ENCODE data around the gene DNMT3B. TPM values are rescaled to one million over a fixed set of nuclear protein-coding genes. Genes with fewer than 3 reads are reported as not detected.

Gene DNMT3B
- polyA plus RNA-seq, 1 experiment = 1.3 TPM

GRCh38 chr20:32773855-32774254 lies 11.7 kb downstream of the DNMT3B start:
- POLR2A ChIA-PET = no interaction called here
- no peak for DNase-seq (ENCODE audit: low read depth)
- Histone ChIP-seq H3K27me3 (ENCODE audit: control insufficient read depth, insufficient read depth, low read length) (no peaks in the 10 kb centered on the region), H3K4me3 (ENCODE audit: low read depth, low read length) (no peak overlapping the region), H3K36me3 (ENCODE audit: control insufficient read depth, insufficient read depth, low read length) (no peaks in the 10 kb centered on the region)
- no peak for TF ChIP-seq CTCF (IDR thresholded peaks at IDR 0.05; ENCODE audit: insufficient read depth, low read depth, low read length)
- CTCF ChIA-PET = interaction anchor here (1.1 kb wide), 1 partner anchor 21 kb away, joined by 3 read pairs; no protein-coding TSS in a partner anchor

- DNase-seq (ENCODE audit: low read depth) = no peak
- no peaks in the 10 kb centered on the region for H3K27me3 ChIP-seq (ENCODE audit: control insufficient read depth, insufficient read depth, low read length)
- ChIA-PET POLR2A (no interaction called here), CTCF (interaction anchor here (6.0 to 7.5 kb wide), 2 partner anchors 15 to 101 kb away, joined by 31 to 146 read pairs; partner anchors contain the start of gene C20orf203)
- TF ChIP-seq CTCF (IDR thresholded peaks at IDR 0.05; ENCODE audit: insufficient read depth, low read depth, low read length) = no peak
- no peaks in the 10 kb centered on the region for H3K36me3 ChIP-seq (ENCODE audit: control insufficient read depth, insufficient read depth, low read length)
- no peak overlapping the region for H3K4me3 ChIP-seq (ENCODE audit: low read depth, low read length)
Observed at GRCh38 chr20:32775336-32775991, 13.3 kb downstream of the DNMT3B start.

GRCh38 chr20:32777177-32777956 lies 15.2 kb downstream of the DNMT3B start:
- CTCF ChIA-PET = interaction anchor here (0.7 to 7.5 kb wide), 23 partner anchors 9 to 254 kb away, joined by 3 to 146 read pairs (median 6); partner anchors contain the start of genes C20orf203, COMMD7 and DNMT3B
- DNase-seq (ENCODE audit: low read depth) = no peak

GRCh38 chr20:32779500-32780211 lies 17.5 kb downstream of the DNMT3B start:
- TF ChIP-seq CTCF (IDR thresholded peaks at IDR 0.05; ENCODE audit: insufficient read depth, low read depth, low read length) = no peak
- Histone ChIP-seq H3K4me3 (ENCODE audit: low read depth, low read length) (no peak overlapping the region), H3K27me3 (ENCODE audit: control insufficient read depth, insufficient read depth, low read length) (no peaks in the 10 kb centered on the region), H3K36me3 (ENCODE audit: control insufficient read depth, insufficient read depth, low read length) (no peaks in the 10 kb centered on the region; the same call in 1 of the 2 replicates)
- ChIA-PET POLR2A (no interaction called here), CTCF (interaction anchor here (1.1 to 7.5 kb wide), 14 partner anchors 10 to 517 kb away, joined by 3 to 146 read pairs (median 14); partner anchors contain the start of genes C20orf203, COMMD7 and DNMT3B)
- DNase-seq (ENCODE audit: low read depth) = no peak

More at GRCh38 chr20:32777177-32777956, 15.2 kb downstream of the DNMT3B start:
- H3K27me3 ChIP-seq (ENCODE audit: control insufficient read depth, insufficient read depth, low read length) = no peaks in the 10 kb centered on the region
- POLR2A ChIA-PET = no interaction called here
- no peaks in the 10 kb centered on the region for H3K36me3 ChIP-seq (ENCODE audit: control insufficient read depth, insufficient read depth, low read length)
- H3K4me3 ChIP-seq (ENCODE audit: low read depth, low read length) = no peak overlapping the region
- no peak for TF ChIP-seq CTCF (IDR thresholded peaks at IDR 0.05; ENCODE audit: insufficient read depth, low read depth, low read length)
